SIG-M5 treated with dmso at 0.1 percent for 504 hours (cell line): Measurements from ENCODE around the gene RNASE8.

Experiments
- DNase-seq: peaks from one replicate; lab custom pipeline; 2025; ENCODE audit not compliant: unreplicated experiment; lab: John Stamatoyannopoulos, UW

The RNASE8 gene

DNA sequence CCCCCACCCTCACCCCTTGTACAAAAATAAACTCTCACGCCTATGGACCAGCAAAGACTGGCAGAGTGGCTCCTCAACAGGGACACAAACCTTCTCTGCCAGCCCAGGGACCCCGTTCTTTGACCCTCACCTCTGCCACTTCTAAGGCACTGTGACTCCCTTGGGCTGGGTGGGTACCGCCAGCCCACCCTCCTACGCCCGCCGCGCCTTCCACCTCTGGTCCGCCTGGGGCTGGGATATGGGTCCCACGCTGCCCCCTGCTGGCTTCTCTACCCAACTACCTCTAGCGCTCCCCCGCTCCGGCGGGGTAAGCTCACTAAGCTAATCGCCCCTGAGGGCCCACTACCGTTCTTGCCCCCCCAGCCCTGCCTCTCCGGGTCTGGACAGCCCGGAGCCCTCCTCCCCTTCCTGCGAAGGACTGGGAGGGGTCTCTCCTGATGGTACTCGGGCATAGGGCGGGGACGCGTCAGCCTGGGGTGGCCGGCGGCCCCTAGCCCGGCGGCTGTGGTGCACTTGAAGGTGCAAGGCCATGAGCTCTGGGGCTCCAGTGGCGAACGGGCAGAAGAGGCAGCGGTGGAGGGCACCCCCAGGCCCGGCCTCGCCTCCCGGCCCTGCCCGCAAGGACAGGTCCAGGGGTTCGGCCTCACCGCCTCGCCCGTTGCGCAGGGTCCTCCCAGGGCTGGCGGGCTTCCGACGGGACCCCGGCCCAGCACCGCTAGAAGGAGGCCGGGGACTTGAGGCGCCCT is 32.7 kb downstream of the RNASE8 start:
- no peak for DNase-seq

DNA sequence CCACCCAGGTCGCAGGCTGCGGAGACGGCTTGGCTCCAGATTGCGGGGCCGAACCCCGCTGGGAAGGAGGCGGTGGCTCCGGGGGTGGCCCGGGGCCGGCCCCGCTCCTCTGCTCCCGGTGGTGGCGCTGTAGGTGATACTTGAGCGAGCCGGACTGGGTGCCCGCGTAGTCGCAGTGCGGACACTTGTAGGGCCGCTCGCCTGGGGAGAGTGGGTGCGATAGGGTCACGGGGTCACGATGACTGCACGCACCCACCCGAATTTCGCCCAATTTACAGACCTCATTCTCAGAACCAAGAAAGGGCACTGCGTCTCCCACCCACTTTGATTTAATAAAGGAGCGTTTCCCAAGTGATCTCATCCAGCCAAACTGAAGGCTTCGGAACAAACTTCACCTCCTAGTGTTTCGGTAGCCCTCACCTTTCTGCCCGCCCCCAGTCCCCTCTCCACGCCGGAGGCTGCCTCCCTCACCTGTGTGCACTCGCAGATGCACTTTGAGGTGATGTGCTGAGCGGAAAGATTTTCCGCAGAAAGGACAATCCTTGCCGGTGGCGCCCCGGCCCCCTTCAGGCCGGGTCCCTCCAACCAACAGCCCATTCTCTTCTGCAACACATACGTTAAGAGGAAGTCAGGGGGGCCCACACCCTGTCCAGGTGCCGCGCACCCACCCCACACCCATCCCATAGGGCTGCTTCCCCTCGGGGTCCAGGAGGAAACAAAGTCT is 33.5 kb downstream of the RNASE8 start:
- DNase-seq = no peak

DNA sequence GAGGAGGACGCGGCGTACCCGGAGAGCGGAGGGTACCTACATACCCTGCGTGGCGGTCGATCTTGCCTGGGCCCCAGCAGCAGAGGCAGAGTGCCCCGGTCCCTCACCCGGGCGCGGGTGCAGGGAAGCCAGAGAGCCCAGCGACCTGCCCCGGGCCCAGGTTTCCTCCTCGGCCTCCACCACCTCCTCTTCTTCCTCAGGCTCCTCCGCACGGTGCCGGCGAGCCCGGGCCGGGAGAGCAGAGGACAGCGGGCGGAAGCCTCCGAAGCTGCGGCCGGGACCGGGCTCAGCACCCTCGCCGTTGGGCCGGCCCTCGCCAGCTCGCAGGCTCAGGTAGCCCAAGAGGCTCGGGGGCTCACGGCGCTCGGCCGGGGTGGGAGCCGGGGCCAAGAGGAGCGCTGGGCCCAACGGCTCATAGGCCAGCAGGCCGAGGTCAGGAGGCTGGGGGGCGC is 34.2 kb downstream of the RNASE8 start:
- DNase-seq = no peak

DNA sequence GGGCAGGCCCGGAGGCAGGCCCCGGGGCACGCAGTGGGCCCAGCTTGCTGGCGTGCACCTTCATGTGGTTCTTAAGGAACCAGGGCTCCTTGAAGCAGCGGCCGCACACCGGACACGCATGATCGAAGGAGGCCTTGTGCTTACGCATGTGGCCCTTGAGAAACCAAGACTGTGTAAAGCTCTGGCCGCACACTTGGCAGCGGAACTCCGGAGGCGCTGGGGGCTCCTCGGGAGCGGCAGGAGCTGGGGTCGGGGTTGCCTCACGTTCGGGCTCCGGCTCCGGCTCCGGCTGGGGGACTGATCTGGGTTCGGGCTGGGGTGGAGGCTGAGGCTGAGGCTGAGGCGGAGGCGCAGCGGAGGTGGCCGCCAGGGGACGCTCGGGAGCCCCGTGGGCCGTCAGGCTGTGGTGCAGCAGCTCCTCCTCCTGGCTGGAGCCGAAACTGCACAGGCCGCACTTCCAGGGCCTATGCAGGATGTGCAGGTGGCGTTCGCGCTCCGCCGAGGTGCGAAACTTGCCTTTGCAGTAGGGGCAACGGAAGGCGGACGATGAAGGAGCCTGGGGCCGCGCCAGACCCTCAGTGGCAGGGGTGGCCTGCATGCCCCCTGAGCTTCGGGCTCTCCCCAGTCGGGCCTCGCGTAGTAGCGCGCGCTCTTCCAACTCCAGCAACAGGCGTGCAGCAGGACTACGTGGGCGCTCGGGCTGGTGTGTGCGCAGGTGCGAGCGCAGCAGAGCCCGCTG is 34.8 kb downstream of the RNASE8 start:
- peak; percentile 50 for DNase-seq

DNA sequence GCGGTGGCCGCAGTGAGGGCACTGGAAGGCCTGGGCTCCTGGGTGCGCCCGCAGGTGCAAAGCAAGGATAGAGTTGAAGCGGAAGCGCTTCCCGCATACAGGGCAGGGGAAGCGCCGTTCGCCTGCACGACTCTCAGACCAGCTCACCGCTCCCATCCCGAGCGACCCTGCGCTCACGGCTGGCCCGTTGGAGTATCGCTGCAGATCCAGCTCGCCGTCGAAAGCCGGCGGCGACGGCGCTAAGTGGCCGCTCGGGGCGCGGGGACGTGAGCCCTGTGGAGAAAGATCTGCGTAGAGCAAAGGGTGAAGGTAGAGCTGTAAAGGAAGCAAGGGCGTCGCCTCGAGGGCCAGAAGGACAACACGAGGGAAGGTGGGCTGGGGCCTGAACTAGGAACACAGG is 35.4 kb downstream of the RNASE8 start:
- DNase-seq = no peak

DNA sequence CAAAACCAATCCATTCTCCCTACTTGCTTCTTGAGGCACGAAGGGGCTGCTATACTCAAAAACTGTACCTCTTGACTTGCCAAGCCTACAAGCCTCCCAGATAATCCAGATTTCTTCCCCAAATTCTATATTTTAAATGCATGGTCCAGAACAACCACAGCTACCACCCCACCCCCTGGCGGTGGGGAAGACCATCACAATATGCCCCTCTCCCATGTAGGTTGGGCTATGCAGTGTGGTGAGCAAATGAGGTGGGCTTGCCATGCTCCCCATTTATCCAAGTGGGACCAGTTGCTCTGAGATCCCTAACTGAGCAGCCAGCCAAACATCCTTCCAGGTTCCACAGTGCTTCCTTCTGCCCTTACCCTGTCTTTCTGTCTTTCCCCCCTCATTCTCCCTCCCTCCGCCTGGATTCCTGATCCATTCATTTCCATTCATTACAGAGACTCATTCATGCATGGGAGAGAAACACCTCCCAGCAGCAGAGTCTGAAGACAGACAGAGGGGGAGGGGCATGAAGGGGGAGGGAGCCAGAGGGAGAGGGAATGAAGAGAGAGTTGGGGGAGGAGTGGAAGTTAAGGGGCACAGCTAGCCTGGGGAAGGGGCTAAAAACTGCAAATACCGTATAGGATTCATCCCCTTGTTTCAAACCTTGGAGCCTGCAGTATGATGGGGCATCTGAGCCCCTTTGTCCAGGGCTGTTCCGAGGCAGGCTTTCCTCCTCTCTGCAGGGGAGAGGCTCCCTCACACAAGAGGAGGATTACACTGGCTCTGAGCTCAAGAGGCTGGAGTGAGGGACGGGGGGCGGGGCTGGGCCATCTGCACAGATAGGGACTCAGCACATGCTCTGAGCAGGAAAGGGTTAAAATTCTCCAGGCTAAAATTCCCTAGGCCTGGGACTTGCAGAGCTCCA is 36.4 kb downstream of the RNASE8 start:
- no peak for DNase-seq

DNA sequence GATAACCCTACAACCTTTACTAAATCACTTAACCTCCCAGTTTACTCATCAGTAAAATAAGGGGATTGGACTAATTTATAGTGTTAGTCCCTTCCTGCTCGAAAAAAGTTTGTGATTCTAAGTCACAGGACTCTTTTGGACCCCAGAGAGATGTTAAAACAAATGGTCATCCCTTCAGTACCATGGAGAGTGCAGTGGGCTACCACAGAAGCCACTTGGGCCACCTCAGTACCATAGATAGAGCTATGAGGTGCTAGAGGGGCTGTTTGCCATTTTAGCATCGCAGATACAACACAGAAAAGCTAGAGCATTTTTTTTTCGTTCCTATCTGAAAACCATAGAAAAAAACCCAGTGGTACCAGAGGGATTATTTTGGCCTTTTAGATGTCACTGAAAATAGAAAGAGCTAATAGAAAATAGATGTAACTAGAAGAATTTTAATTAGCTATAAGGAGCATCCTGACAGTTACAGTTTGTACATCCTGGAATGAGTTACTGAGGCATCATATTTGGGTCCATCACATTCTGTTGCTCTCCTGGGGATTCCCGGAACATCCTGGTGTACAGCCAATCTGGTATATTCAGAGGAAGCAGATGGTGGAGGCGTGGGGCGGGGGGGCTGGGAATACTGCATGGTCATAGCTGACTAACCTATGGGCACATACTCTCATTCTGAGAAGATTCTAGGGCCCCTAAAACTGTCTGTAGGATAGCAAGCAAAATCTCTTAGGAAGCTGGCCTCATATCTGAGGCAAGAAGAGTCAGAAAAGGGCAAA is 38.0 kb downstream of the RNASE8 start:
- DNase-seq = no peak

DNA sequence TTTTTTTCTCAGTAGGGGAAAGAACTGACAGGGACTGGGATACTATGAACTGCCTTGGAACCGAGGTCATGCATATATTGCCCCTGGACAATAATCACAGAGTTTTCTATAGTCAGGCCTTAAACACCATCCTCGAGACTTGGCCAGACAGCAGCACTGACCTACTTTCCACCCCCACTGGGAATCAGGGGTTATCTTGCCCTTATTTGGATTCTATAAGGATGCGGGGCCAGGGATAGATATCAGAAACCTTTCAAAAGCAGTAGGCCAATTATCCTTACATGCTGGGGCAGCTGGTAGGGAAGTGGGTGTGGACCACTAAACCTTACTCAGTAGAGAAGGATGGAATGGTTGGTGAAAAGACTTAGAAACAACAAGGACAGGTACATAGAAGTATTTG is 38.8 kb downstream of the RNASE8 start:
- DNase-seq = no peak

DNA sequence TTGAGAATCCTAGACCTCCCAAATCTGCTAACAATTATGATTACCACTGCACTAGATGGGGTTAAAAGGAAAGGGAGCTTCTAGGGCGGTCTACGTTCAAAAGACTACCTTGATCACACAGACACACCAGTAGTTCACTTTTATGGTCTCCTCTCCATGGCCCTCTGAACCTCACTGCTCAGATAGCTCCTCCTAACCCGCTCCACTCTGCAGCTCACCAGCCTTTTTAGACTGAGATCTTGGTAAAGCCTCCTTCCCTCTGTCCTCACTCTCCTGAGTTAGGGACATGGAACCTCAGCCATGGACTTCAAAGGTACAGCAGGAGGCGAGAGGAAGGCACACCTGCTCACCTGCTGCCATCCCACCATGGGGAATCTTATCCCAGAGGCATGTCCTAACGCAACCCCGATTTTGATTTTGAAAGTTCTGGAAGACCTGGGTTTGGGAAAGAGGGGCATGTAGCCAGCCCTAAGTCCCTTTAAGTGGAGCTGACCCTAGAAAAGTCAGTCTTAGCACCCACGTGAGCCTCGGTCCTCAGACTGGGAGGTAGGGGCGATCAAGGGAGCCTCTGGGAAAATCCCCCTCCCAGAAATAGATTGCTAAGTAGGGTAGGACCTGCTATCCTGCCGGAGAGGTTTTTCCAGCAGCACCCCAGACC is 39.5 kb downstream of the RNASE8 start:
- DNase-seq = no peak

DNA sequence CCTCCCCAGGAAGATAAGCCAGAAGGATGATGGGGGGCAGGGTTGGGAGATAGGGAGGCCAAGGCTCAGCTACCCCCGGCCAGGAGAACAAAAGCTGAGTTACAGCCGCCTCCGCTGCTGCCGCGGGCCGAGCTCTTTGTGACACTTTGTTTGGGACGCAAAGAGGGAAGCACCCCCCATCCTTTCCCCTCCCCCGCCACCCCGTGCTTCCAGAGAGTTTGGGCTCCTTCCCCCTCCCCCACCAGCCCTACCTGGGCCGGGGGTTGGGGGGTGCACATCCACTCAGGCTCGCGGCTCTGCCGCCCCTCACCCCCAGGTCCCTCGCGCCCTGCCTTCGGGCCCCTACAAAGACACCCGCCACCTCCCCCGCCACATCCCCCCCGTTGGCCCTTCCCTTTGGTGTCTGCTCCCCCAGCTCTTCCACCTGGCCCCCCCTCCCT is 40.0 kb downstream of the RNASE8 start:
- no peak for DNase-seq

DNA sequence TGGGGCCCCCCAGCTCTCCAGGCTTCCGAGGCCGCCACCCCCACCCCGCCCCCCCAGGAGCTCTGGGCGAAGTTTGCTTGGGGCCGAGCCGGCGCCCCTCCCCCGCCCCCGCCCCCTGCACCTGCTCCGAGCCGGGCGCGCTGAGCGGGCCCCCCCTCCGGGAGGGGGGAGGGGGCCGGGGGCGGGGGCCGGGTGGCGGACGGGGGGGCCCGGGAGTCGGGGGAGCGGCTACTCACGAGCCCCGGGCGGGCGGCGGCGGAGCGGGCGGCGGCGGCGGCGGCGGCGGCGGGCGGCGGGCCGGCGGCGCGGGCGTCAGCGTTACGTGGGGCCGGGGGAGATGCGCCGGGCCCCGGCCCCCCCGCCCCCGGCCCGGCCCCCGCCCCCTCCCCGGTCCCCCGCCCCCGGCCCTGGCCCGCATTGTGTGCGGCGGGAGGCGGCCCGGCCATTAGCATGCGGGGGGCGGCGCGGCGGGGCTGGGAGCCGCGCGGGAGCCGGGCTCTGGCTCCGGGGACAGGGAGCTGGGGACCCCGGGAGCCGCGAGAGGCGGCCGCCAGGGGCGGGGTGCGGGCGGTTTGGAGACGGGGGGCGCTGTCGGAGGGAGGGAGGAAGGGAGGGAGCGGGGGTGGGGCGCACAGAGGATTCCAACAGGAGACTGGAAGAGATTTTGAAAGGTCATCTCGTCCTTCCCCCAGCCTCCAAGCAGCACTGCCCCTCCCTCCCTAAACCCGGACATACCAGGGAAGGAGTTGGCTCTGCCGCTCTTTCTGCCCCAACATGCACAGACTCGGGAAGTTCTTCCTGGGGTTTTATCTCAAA is 40.7 kb downstream of the RNASE8 start, which contains the start of gene ZNF219:
Gene ZNF219 (minus strand): TSS at position 580 of the 816 bp plus-strand sequence. CDS start 5,064 bp downstream, outside the sequence.
- DNase-seq = no peak

DNA sequence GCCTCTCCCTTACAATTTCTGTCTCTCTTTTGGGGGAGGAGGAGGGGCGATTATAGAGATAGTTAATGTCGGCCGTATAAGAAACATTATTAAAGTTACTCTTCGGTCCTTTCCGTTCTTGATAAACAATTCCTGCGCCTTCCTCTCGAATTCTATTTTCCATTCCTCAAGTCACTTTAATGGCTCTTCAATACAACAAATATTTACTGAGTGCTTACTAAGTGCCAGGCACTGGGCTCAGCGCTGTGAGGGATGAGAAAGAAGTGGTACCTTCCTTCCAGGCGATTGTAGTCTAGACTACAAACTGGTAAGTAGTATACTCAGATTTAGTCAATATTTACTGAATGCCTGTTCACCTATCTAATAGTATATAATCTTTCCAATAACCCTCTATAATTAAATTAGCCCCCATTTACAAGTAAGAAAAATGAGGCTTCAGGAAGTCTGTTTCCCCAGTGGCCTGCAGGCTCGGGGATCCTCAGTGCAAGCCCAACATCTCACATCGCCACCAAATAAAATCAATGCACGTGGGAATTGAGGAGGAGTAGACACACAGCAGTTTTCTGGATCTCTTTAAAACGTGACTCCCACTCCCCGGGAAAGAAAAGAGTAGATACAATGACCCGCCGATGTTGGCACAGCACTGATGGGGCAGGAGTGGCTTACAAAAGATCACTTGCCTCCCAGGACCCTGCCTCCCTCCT is 41.4 kb downstream of the RNASE8 start:
- DNase-seq = no peak

DNA sequence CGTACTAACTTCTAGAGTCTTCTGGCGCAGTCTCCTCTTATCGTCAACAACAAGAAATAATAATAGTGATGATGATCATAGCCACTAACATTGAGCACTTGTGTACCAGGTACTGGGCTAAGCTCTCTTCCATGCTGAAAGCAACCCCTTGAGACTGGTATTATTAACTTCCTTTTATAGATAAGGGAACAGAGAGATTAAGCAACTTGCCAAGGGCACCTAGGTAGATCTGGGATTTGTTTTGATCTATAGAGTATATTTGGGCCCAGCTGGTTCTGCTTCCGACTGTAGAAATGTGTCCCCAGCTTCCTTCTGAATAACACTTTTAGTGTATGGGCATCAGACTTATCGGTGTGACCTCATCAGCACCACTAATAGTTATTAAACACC is 42.0 kb downstream of the RNASE8 start:
- DNase-seq = no peak

DNA sequence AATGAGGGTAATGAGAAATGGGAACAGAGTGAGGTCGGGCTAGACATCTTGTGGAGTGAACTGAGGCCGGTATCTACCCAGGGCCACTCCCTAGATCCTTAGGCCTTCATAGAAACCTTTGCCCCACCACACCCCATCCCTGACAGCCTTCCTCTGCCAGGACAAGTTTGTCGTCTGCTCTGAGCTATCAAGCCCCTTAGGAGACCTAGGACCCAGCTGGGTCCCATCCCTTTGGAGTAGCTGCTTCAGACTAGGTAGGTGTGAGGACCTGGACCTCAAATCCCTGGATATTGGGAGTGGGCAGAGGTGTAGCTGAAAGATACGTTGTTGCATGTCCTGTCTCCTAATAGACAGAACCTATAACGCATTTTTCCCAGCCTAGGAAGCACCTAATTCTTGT is 43.3 kb downstream of the RNASE8 start, which contains the start of gene TMEM253:
Gene TMEM253 (plus strand): TSS at position 136 of the 400 bp plus-strand sequence. CDS start 278 bp downstream, outside the sequence.
- DNase-seq = no peak

DNA sequence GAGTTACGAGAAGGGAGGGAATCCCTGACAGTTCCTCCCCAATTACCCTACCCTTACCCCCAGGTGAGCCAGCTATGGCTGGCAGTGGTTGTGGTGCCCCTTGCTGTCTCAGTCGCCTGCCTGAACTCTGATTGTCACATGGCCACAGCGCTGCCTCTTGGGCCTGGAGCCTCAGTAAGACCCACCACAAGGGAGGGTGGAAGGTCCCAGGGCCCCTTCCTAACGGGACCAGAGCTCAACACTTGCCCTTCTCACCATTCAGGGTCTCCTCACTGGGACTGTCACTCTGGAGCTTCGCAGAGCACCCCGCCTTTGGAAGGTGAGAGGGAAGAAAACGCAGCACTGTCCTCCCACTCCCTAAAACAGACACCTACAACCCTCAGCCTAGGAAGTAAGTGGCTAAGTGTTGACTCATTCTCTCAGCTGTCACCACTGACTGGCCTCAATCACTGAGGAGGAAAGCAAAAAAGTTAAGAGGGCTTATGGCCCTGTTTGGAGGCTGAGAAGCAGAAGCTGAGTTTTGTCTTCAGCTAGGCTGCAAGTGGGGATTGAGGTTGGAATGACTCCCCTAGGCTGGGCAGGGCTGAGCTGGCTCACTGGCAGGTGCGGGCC is 44.3 kb downstream of the RNASE8 start:
- no peak for DNase-seq

DNA sequence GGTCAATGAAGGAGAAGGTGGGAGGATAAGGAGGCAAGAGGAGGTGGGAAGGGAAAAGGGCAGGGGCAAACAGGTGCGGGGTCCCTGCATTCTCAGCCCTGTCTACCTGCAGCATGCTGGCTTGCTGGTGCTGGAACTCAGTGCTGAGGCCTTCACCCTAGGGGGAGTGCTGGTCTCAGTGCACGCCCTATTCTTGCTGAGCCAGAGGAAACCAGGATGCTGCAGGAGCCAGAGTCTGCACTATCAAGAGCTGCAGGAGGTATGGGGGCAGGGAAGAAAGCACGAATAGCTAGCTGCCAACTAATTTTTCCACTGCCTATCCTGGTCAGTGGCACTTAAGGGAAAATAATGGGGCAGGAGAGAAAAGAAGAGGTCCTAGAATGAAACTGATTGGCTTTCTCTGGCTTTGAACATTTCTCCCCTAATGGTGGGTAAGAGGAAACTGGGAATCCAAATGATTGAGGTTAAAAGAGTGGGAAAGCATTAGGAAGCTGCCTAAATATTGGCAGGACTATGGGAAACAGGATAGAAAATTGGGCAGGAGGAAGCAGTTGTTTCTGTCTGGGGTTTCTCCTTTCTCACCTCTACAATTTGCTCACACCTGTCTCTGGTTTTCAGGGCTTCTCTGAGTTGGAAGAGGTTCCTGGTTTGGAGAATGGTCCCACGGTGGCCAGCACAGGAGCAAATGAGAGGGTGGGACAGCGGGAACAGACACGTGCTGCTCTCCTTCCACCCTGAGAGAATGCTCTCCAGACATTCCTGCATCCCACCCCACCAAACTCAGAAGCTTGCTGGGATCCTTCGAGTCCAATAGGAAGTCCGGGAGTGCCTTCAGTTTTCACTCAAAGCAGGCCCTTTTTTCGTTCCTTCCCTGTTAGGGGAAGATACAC is 45.1 kb downstream of the RNASE8 start:
- DNase-seq = no peak

DNA sequence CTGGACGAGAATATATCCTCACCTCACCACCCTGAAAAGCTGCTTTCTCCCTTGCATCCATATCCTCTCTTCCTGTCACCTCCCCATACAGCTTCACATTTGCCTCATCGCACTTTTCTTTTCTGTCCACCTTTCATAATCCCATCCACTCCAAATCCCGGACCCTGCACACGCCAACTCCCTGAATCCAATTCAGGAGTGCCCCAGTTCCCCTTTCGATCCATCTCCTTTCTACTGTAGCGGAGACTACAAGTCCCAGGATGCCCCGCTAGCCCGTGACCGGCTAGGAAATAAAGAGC is 45.7 kb downstream of the RNASE8 start:
- DNase-seq = no peak
